ENCODE measurements around the gene REV3L.

The REV3L gene

DNA sequence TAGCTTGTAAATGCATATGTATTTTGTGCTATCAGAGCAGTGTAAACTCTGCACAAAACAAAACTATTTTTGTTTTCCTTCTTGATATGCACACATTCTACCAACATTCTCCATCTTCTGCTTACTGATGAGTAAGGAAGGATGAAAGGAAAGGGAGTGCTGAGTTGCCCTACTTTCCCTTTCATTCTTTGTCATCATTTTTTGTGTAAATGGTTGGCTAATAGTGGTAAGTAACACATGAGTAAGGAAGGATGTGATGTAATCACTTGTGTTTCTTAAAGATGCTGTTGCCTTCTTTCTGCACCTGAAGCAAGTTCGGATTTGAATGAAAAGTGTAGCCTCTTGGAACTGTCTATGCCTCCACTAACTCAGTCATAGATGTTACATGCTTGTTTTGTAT lies 4.6 kb upstream of the REV3L start:
- DNase-seq (ENCODE audit: low read depth) = no peak
- TF ChIP-seq, protein P1, sequence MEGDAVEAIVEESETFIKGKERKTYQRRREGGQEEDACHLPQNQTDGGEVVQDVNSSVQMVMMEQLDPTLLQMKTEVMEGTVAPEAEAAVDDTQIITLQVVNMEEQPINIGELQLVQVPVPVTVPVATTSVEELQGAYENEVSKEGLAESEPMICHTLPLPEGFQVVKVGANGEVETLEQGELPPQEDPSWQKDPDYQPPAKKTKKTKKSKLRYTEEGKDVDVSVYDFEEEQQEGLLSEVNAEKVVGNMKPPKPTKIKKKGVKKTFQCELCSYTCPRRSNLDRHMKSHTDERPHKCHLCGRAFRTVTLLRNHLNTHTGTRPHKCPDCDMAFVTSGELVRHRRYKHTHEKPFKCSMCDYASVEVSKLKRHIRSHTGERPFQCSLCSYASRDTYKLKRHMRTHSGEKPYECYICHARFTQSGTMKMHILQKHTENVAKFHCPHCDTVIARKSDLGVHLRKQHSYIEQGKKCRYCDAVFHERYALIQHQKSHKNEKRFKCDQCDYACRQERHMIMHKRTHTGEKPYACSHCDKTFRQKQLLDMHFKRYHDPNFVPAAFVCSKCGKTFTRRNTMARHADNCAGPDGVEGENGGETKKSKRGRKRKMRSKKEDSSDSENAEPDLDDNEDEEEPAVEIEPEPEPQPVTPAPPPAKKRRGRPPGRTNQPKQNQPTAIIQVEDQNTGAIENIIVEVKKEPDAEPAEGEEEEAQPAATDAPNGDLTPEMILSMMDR (conservative IDR thresholded peaks at IDR 0.05; ENCODE audit: low read depth, low read length) = no peak
- no peak overlapping the region for H3K4me3 ChIP-seq (ENCODE audit: low read length)

DNA sequence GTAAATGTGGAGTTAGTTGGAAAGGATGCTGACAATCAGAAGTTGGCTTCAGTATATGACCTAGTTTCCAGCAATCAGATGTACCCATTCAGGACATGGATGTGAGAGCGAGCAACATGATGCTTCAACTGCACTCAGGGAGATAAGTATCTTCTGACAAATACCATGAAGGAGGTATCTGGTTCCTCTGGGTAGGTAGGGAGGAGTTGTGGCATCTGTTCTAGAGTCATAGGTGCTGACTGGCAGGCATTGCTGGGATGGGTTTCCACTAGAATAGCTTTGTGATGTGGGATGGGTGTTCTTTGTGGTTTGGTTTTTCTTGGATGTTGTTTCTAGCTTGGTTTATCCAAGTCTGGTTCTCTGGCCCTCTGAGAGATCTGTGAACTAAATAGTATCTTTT lies 3.9 kb upstream of the REV3L start:
- DNase-seq (ENCODE audit: low read depth) = no peak
- TF ChIP-seq, protein P1 (conservative IDR thresholded peaks at IDR 0.05; ENCODE audit: low read depth, low read length) = no peak
- H3K4me3 ChIP-seq (ENCODE audit: low read length) = no peak overlapping the region

DNA sequence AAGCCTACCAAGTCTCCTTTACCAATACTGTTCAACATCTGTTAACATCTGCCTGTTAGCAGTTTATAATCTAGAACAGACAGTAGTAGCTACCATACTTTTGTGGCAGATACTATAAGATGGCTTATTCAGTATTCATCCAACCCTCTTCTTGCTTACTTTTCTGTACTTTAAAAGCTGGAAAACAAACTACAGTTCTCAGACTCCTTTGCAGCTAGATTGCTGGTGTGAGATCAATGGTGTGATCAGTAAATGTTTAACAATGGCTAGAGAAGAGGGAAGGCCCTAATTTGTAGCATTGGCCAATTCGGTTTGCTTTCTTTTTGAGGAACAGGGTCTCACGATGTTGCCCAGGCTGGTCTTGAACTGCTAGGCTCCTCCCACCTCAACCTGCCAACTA lies 3.5 kb upstream of the REV3L start:
- TF ChIP-seq, protein P1 (conservative IDR thresholded peaks at IDR 0.05; ENCODE audit: low read depth, low read length) = no peak
- no peak overlapping the region for H3K4me3 ChIP-seq (ENCODE audit: low read length)
- DNase-seq (ENCODE audit: low read depth) = no peak

DNA sequence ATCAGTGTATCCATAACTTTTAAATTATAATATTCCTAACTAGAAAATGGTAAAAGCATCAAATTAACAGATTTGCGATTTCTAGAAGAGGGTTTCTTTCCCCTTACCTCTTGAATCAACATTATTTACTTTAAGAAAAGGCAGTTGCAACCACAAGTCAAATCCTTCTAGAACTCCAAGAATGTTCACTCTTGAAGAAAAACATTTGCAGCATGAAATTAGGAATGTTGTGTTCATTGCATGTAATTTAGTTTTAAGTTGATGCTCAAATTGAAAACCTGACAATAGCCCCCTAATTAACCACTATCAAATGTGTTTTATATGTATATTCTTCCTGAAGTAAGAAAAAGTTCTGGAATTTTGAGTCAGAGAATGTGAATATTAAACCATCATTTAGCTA lies 2.3 kb upstream of the REV3L start:
- H3K4me3 ChIP-seq (ENCODE audit: low read length) = no peak overlapping the region
- TF ChIP-seq, protein P1 (conservative IDR thresholded peaks at IDR 0.05; ENCODE audit: low read depth, low read length) = no peak
- DNase-seq (ENCODE audit: low read depth) = no peak

DNA sequence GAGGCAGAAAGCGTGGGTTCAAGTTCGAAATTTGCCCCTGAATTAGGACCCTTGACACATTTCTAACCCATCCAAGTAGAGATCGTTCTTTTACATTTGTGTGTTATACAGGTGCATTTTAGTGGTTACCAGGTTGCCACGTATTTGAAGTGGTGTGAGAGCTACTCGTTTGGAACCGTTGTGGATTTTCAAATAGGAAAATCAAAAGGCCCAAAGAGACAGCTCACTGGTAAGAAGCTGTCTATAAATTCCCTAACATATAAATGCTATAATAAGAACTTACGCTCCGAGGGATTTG lies 1.6 kb upstream of the REV3L start:
- TF ChIP-seq, protein P1 (conservative IDR thresholded peaks at IDR 0.05; ENCODE audit: low read depth, low read length) = no peak
- no peak for DNase-seq (ENCODE audit: low read depth)
- peak overlapping the region; percentile 71 for H3K4me3 ChIP-seq (ENCODE audit: low read length)

DNA sequence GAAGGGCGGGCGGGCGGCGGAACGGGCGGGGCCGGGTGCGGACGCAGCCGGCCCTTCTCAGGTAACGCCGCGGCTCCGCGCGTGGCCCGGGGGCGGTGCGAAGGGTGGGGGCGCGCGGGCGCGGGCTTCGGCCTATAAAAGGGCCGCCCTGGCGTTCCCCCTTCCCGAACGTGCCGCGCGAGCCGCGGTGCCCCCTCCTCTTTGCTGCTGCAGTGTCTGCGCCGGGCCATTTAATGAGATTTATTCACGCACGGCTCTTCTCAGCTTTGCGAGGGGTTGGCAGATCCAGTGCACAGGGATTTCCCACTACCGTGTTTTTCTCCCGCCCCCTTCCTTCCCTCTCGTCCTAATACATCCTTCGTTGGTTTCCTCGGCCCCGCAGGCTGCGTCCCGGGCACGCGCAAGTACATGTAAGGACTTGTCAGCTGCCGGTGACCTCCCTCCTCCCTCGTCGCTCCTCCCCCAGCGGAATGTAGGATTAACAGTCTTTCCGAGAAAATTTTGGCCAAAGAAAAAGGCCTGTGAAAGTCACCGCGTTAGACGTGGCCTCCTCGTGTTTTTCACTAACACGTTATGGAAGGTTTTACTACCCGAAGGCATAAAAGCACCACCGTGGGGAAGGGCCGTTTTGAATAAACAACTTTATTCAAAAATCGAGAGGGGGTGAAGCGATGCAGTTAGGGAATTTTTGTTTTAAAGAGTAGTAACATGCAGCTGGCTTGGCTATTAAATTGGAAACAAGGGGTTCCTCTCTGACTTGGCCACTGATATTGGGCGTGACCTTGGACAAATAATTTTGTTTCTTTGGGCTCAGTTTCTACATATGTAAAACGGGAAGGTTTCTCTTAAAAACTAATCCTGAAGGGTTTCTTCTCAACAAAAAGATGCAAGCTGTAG lies 966 bp upstream of the REV3L start:
- H3K4me3 ChIP-seq (ENCODE audit: low read length) = peak overlapping the region; percentile 83
- TF ChIP-seq, protein P1 (conservative IDR thresholded peaks at IDR 0.05; ENCODE audit: low read depth, low read length) = no peak
- DNase-seq (ENCODE audit: low read depth) = peak; percentile 83
